ENCODE results near the gene GRIP1. TPM values are rescaled to one million over a fixed set of nuclear protein-coding genes. Genes with fewer than 3 reads are reported as not detected.

GRIP1 gene
- total and polyA plus RNA-seq, 10 of the 15 experiments (the other 5 are each of a cell fraction or from before 2014, with no cell fraction given): 0.05 to 0.85 (median 0.50) TPM; not detected in 7

DNA sequence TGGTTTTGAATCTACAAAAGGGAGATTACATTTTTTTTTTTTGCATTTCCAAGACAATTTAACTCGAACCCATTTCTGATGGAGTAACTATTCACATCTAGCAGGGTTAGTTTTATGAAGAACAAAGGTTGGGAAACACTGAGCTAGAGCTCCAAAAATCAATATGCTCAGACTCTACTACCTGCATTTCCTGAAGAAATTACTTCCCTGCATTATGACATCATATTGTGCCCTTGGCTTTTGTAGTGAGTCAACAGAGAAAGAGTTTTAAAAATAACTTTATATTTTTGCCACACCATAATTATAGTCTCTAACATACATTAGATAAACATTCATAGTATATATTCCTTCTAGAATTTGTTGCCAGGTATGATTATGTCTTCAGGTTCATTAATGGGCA lies 14.8 kb downstream of the GRIP1 start (continued):
- TF ChIP-seq DPF2 (IDR thresholded peaks at IDR 0.05): no peak
- TF ChIP-seq, protein P1, sequence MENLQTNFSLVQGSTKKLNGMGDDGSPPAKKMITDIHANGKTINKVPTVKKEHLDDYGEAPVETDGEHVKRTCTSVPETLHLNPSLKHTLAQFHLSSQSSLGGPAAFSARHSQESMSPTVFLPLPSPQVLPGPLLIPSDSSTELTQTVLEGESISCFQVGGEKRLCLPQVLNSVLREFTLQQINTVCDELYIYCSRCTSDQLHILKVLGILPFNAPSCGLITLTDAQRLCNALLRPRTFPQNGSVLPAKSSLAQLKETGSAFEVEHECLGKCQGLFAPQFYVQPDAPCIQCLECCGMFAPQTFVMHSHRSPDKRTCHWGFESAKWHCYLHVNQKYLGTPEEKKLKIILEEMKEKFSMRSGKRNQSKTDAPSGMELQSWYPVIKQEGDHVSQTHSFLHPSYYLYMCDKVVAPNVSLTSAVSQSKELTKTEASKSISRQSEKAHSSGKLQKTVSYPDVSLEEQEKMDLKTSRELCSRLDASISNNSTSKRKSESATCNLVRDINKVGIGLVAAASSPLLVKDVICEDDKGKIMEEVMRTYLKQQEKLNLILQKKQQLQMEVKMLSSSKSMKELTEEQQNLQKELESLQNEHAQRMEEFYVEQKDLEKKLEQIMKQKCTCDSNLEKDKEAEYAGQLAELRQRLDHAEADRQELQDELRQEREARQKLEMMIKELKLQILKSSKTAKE (IDR thresholded peaks at IDR 0.05; ENCODE audit: low read depth, poor library complexity, severe bottlenecking): no peak
- TF ChIP-seq, protein P2, sequence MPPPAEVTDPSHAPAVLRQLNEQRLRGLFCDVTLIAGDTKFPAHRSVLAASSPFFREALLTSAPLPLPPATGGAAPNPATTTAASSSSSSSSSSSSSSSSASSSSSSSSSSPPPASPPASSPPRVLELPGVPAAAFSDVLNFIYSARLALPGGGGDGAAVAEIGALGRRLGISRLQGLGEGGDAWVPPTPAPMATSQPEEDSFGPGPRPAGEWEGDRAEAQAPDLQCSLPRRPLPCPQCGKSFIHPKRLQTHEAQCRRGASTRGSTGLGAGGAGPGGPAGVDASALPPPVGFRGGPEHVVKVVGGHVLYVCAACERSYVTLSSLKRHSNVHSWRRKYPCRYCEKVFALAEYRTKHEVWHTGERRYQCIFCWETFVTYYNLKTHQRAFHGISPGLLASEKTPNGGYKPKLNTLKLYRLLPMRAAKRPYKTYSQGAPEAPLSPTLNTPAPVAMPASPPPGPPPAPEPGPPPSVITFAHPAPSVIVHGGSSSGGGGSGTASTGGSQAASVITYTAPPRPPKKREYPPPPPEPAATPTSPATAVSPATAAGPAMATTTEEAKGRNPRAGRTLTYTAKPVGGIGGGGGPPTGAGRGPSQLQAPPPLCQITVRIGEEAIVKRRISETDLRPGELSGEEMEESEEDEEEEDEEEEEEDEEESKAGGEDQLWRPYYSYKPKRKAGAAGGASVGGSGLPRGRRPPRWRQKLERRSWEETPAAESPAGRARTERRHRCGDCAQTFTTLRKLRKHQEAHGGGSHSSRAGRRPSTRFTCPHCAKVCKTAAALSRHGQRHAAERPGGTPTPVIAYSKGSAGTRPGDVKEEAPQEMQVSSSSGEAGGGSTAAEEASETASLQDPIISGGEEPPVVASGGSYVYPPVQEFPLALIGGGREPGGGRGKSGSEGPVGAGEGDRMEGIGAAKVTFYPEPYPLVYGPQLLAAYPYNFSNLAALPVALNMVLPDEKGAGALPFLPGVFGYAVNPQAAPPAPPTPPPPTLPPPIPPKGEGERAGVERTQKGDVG (CRISPR knock-in tag; IDR thresholded peaks at IDR 0.05): no peak

DNA sequence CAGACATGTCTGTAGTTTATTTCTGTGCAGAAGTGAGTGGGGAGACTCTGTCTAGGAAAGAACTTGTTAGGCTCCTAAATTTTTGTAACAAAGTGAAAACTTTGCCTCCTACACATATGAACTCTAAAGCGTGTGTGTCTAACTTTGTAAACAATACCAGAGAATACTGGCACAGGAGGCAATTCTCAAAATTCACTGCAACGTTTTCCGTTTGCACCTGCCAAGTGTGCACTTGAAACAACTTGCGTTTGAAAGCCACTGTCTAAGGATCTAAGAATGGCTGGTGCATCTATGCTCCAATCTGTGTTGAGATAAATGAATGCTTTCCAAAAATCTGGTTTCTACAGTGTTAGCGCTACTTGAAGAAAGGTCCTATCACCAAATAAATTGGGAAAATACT lies 15.3 kb downstream of the GRIP1 start:
- Histone ChIP-seq H3K4me1 (ENCODE audit: control insufficient read depth, insufficient read depth, low read length) (peaks cover 9% of the 10 kb centered on the region; the same call in 1 of the 2 replicates), H3K9me3 (replicated peaks; ENCODE audit: control insufficient read depth, insufficient read depth, low read length) (no peaks in the 10 kb centered on the region), H3K9ac (ENCODE audit: control insufficient read depth, insufficient read depth, low read length) (no peak overlapping the region), H3K4me2 (ENCODE audit: control insufficient read depth, insufficient read depth) (no peak overlapping the region), H3K79me2 (ENCODE audit: control insufficient read depth, insufficient read depth, low read length) (no peaks in the 10 kb centered on the region), H3K27me3 (replicated peaks in 1 of 2; ENCODE audit: control insufficient read depth in 2 of 2, insufficient read depth in 2 of 2, low read length in 1 of 2) (no peaks in the 10 kb centered on the region), H2AFZ (ENCODE audit: control insufficient read depth, low read depth, low read length) (no peak overlapping the region), H3K27ac (ENCODE audit: control insufficient read depth, insufficient read depth) (no peak overlapping the region), H3K36me3 (ENCODE audit: control insufficient read depth in 2 of 2, insufficient read depth in 2 of 2, low read length in 1 of 2) (no peaks in the 10 kb centered on the region), H3K4me3 (no peak overlapping the region), H4K20me1 (ENCODE audit: control insufficient read depth, insufficient read depth) (no peaks in the 10 kb centered on the region)
- ATAC-seq (no peak), DNase-seq (ENCODE audit: low read depth, low spot score) (no peak), FAIRE-seq (no peak)
- TF ChIP-seq RBBP5 (conservative IDR thresholded peaks at IDR 0.05): no peak
- TF ChIP-seq TCF7 (IDR thresholded peaks at IDR 0.05; ENCODE audit: borderline replicate concordance): no peak
- TF ChIP-seq KLF5 (IDR thresholded peaks at IDR 0.05; ENCODE audit: partially characterized antibody): no peak
- ChIA-PET CTCF (interaction anchor here (1.0 kb wide), 1 partner anchor 30 kb away, joined by 3 read pairs; no protein-coding TSS in a partner anchor), POLR2A (no interaction called here), SMC1A (ENCODE audit: uncharacterized antibody, unreplicated experiment) (interaction anchor here (1.4 kb wide), 1 partner anchor 9 kb away, joined by 4 read pairs; no protein-coding TSS in a partner anchor), RAD21 (ENCODE audit: unreplicated experiment) (no interaction called here)
- 69% methylated on average over 5 of the region's 5 CpGs for WGBS (ENCODE audit: insufficient coverage, insufficient replicate concordance, low lambda C conversion rate, missing lambda C conversion rate)
- in situ Hi-C loops (cut with MboI): no loop called here
- intact Hi-C loops (cut with micrococcal nuclease; ENCODE audit: unreplicated experiment): no loop called here
- no TSS peak for BruUV-seq (replicated peaks)

All from GM12878 (cell line).